Naive B cell (primary cell): ENCODE data around the gene DCTD. TPM values are rescaled to one million over a fixed set of nuclear protein-coding genes. Genes with fewer than 3 reads are reported as not detected.
A peak's percentile ranks its signal among the peaks of the same experiment; 100 is the strongest.

ENCODE experiments used
- ATAC-seq, 2 donors: fragments of 150-1000 bp; cut with Tn5 transposase; 2 replicates each; pipeline ENCODE4 v1.10.0; 2021; ENCODE audit warnings: low read depth in 2 of 2, mild to moderate bottlenecking in 2 of 2, moderate library complexity in 2 of 2
- DNase-seq: peaks from one replicate; pipeline ENCODE4 v3.0.0; 2022
- H3K27ac Mint-ChIP-seq, 6 donors: one replicate each; pipeline ENCODE4 v1.8.0; 2020 to 2022; ENCODE audit warnings: mild to moderate bottlenecking in 6 of 6, mixed read lengths in 6 of 6, moderate library complexity in 5 of 6, inconsistent platforms in 2 of 6
- H3K27me3 Mint-ChIP-seq, 3 donors: one replicate each; pipeline ENCODE4 v1.8.0; 2021 to 2022; ENCODE audit warnings: mixed read lengths in 3 of 3, mild to moderate bottlenecking in 1 of 3
- H3K36me3 Mint-ChIP-seq, 2 donors: one replicate each; pipeline ENCODE4 v1.8.0; 2020 to 2022; ENCODE audit warnings: mixed read lengths in 2 of 2, inconsistent platforms in 1 of 2, mild to moderate bottlenecking in 1 of 2
- H3K4me1 Mint-ChIP-seq, 3 donors: one replicate each; pipeline ENCODE4 v1.8.0; 2020 to 2022; ENCODE audit warnings: mixed read lengths in 3 of 3, inconsistent platforms in 1 of 3, mild to moderate bottlenecking in 1 of 3, moderate library complexity in 1 of 3
- H3K4me3 Mint-ChIP-seq, 8 donors: one replicate each; pipeline ENCODE4 v1.8.0; 2020 to 2022; ENCODE audit warnings: mild to moderate bottlenecking in 8 of 8, mixed read lengths in 8 of 8, moderate library complexity in 8 of 8, inconsistent platforms in 2 of 8
- H3K9me3 Mint-ChIP-seq, 7 donors: one replicate each; pipeline ENCODE4 v1.8.0; 2020 to 2022; ENCODE audit warnings: mixed read lengths in 7 of 7, mild to moderate bottlenecking in 5 of 7, inconsistent platforms in 2 of 7, moderate library complexity in 1 of 7
- polyA plus RNA-seq, 6 donors: library from polyadenylated mRNA; unstranded; fragments of 300-500 nt; fragmentation: Illumina TruSeq; gene quantifications; one replicate each; pipeline ENCODE4 v1.2.3, GENCODE V29; 2021; ENCODE audit warnings: low read depth in 6 of 6

DCTD gene
- polyA plus RNA-seq, 6 donors from 2014 or later, result 84.2 to 141 (median 97.0) TPM

GRCh38 chr4:182853731-182854330 lies 63.4 kb downstream of the DCTD start:
- H3K27ac Mint-ChIP-seq, result no peak overlapping the region
- peaks cover 56 to 78% (median 74%) of the 10 kb centered on the region in 3 donors for H3K27me3 Mint-ChIP-seq

GRCh38 chr4:182848685-182849084 lies 68.5 kb downstream of the DCTD start:
- H3K36me3 Mint-ChIP-seq, result peaks cover 6 to 9% of the 10 kb centered on the region in 2 donors
- H3K27ac Mint-ChIP-seq, result no peak overlapping the region
- no peak for ATAC-seq
- H3K27me3 Mint-ChIP-seq, result peaks cover 29 to 71% (median 67%) of the 10 kb centered on the region in 3 donors
- DNase-seq, result no peak
- H3K9me3 Mint-ChIP-seq, result peaks cover 0 to 13% (median 8%) of the 10 kb centered on the region in 7 donors
- no peak overlapping the region for H3K4me3 Mint-ChIP-seq
- no peaks in the 10 kb centered on the region for H3K4me1 Mint-ChIP-seq

More at GRCh38 chr4:182853731-182854330, 63.4 kb downstream of the DCTD start:
- Mint-ChIP-seq H3K4me3 (no peak overlapping the region), H3K4me1 (no peaks in the 10 kb centered on the region), H3K36me3 (peaks cover 9 to 20% of the 10 kb centered on the region in 2 donors), H3K9me3 (peaks cover 4 to 32% (median 15%) of the 10 kb centered on the region in 7 donors)
- no peak for DNase-seq
- ATAC-seq, result no peak

- DNase-seq (no peak), ATAC-seq (no peak)
- Mint-ChIP-seq H3K9me3 (peaks cover 0 to 6% (median 4%) of the 10 kb centered on the region in 7 donors), H3K4me1 (no peaks in the 10 kb centered on the region), H3K27me3 (peaks cover 35 to 71% (median 71%) of the 10 kb centered on the region in 3 donors), H3K27ac (no peak overlapping the region), H3K36me3 (peaks cover 4 to 5% of the 10 kb centered on the region in 2 donors), H3K4me3 (no peak overlapping the region)
Observed at GRCh38 chr4:182847576-182848450, 69.4 kb downstream of the DCTD start.

- DNase-seq, result no peak
- no peak overlapping the region for H3K27ac Mint-ChIP-seq
- no peak overlapping the region for H3K4me3 Mint-ChIP-seq
- peaks cover 33 to 69% (median 61%) of the 10 kb centered on the region in 3 donors for H3K27me3 Mint-ChIP-seq
- H3K4me1 Mint-ChIP-seq, result no peaks in the 10 kb centered on the region
- H3K9me3 Mint-ChIP-seq, result peaks cover 0 to under 1% (median 0%) of the 10 kb centered on the region in 7 donors
- H3K36me3 Mint-ChIP-seq, result no peaks in the 10 kb centered on the region
- no peak for ATAC-seq
Observed at GRCh38 chr4:182846036-182846435, 71.2 kb downstream of the DCTD start.

GRCh38 chr4:182845618-182846017 lies 71.6 kb downstream of the DCTD start:
- no peak for DNase-seq
- H3K4me1 Mint-ChIP-seq, result no peaks in the 10 kb centered on the region
- ATAC-seq, result no peak
- H3K27me3 Mint-ChIP-seq, result peaks cover 37 to 73% (median 64%) of the 10 kb centered on the region in 3 donors
- H3K36me3 Mint-ChIP-seq, result no peaks in the 10 kb centered on the region
- H3K27ac Mint-ChIP-seq, result no peak overlapping the region
- H3K4me3 Mint-ChIP-seq, result no peak overlapping the region
- H3K9me3 Mint-ChIP-seq, result peaks cover 0 to 2% (median 0%) of the 10 kb centered on the region in 7 donors

- Mint-ChIP-seq H3K27me3 (peaks cover 44 to 75% (median 63%) of the 10 kb centered on the region in 3 donors), H3K4me1 (no peaks in the 10 kb centered on the region), H3K36me3 (no peaks in the 10 kb centered on the region), H3K4me3 (peak overlapping the region in 1 of 8 donors; percentile 29), H3K9me3 (peaks cover 0 to 2% (median 0%) of the 10 kb centered on the region in 7 donors), H3K27ac (peak overlapping the region in 1 of 6 donors; percentile 33)
- ATAC-seq (no peak), DNase-seq (no peak)
Observed at GRCh38 chr4:182843808-182844325, 73.3 kb downstream of the DCTD start.

GRCh38 chr4:182842759-182843390 lies 74.3 kb downstream of the DCTD start:
- no peaks in the 10 kb centered on the region for H3K36me3 Mint-ChIP-seq
- no peak for DNase-seq
- ATAC-seq, result no peak
- H3K27ac Mint-ChIP-seq, result no peak overlapping the region
- H3K4me1 Mint-ChIP-seq, result no peaks in the 10 kb centered on the region
- H3K4me3 Mint-ChIP-seq, result no peak overlapping the region
- peaks cover 0 to 2% (median 0%) of the 10 kb centered on the region in 7 donors for H3K9me3 Mint-ChIP-seq
- peaks cover 44 to 78% (median 70%) of the 10 kb centered on the region in 3 donors for H3K27me3 Mint-ChIP-seq

- H3K36me3 Mint-ChIP-seq, result peaks cover 0 to 1% of the 10 kb centered on the region in 2 donors
Observed at GRCh38 chr4:182842104-182842600, 75.0 kb downstream of the DCTD start.

GRCh38 chr4:182840108-182840507 lies 77.1 kb downstream of the DCTD start:
- Mint-ChIP-seq H3K36me3 (peaks cover 0 to 19% of the 10 kb centered on the region in 2 donors), H3K27me3 (peaks cover 62 to 81% (median 78%) of the 10 kb centered on the region in 3 donors)
- no peak for DNase-seq

More at GRCh38 chr4:182842104-182842600, 75.0 kb downstream of the DCTD start:
- no peak for DNase-seq
- H3K27me3 Mint-ChIP-seq, result peaks cover 51 to 78% (median 78%) of the 10 kb centered on the region in 3 donors
- H3K27ac Mint-ChIP-seq, result no peak overlapping the region
- peaks cover 0 to 2% (median 0%) of the 10 kb centered on the region in 7 donors for H3K9me3 Mint-ChIP-seq
- H3K4me3 Mint-ChIP-seq, result no peak overlapping the region
- ATAC-seq, result no peak
- H3K4me1 Mint-ChIP-seq, result no peaks in the 10 kb centered on the region

More at GRCh38 chr4:182840108-182840507, 77.1 kb downstream of the DCTD start:
- H3K4me3 Mint-ChIP-seq, result no peak overlapping the region
- no peaks in the 10 kb centered on the region for H3K4me1 Mint-ChIP-seq
- peaks cover 0 to 4% (median 0%) of the 10 kb centered on the region in 7 donors for H3K9me3 Mint-ChIP-seq
- no peak for ATAC-seq
- H3K27ac Mint-ChIP-seq, result no peak overlapping the region

Other genes with a start within 250 kb of the DCTD start
- gene WWC2, start 181.9 kb upstream of the DCTD start, polyA plus RNA-seq, result under 1 TPM in 5 of 6 donors, not detected in 1; 0.07 to 0.88 (median 0.22) TPM